DND-41 (cell line): ENCODE measurements around the gene FOXN1.

Source experiments
- ATAC-seq: fragments of 200-7000 bp; cut with Tn5 transposase; 3 replicates; pipeline ENCODE4 v1.9.1; 2021; ENCODE audit warnings: low read depth; ENCODE audit not compliant: insufficient read depth
- DNase-seq: peaks from one replicate; pipeline ENCODE4 v3.0.0-alpha.2; 2020
- H2AFZ ChIP-seq: 2 replicates; pipeline ENCODE4 v1.6.0; 2012; ENCODE audit warnings: low read depth, low read length
- H3K27ac ChIP-seq: 2 replicates; pipeline ENCODE4 v1.5.1; 2012; ENCODE audit warnings: low read length, inconsistent platforms
- H3K27me3 ChIP-seq: fragments of 200-600 bp; sonication (generic); 2 replicates; pipeline ENCODE4 v1.6.0; 2012; ENCODE audit warnings: low read length, mild to moderate bottlenecking, inconsistent platforms; ENCODE audit not compliant: insufficient read depth, poor library complexity
- H3K36me3 ChIP-seq: 2 replicates; pipeline ENCODE4 v1.5.1; 2012; ENCODE audit warnings: low read length, inconsistent platforms; ENCODE audit not compliant: insufficient read depth
- H3K4me1 ChIP-seq: 2 replicates; pipeline ENCODE4 v1.5.1; 2012; ENCODE audit warnings: mild to moderate bottlenecking, low read length; ENCODE audit not compliant: insufficient read depth
- H3K4me2 ChIP-seq: 2 replicates; pipeline ENCODE4 v1.6.0; 2012; ENCODE audit warnings: mild to moderate bottlenecking, moderate library complexity, low read length, inconsistent platforms; ENCODE audit not compliant: insufficient read depth
- H3K4me3 ChIP-seq, 2 experiments: fragments of 200-600 bp in 1 of 2; shearing (Covaris generic) in 1 of 2; 2 replicates each; pipeline ENCODE4 v1.5.1; 2012 to 2016; ENCODE audit warnings: inconsistent platforms in 2 of 2, low read length in 2 of 2, mild to moderate bottlenecking in 2 of 2, low read depth in 1 of 2, moderate library complexity in 1 of 2
- H3K79me2 ChIP-seq: 2 replicates; pipeline ENCODE4 v1.6.0; 2012; ENCODE audit warnings: low read length, inconsistent platforms; ENCODE audit not compliant: insufficient read depth
- H3K9ac ChIP-seq: 2 replicates; pipeline ENCODE4 v1.6.0; 2012; ENCODE audit warnings: low read depth, mild to moderate bottlenecking, inconsistent platforms, low read length, moderate library complexity
- H3K9me3 ChIP-seq: 2 replicates; pipeline ENCODE4 v1.5.1; 2012; ENCODE audit warnings: low read length, moderate library complexity, mild to moderate bottlenecking, inconsistent platforms; ENCODE audit not compliant: insufficient read depth, severe bottlenecking
- H4K20me1 ChIP-seq: 2 replicates; pipeline ENCODE4 v1.6.0; 2012; ENCODE audit warnings: low read length; ENCODE audit not compliant: insufficient read depth
- CTCF ChIP-seq: IDR thresholded peaks from 2 replicates; pipeline ENCODE4 v1.5.1; 2012; ENCODE audit warnings: borderline replicate concordance, low read length, moderate library complexity, mild to moderate bottlenecking; ENCODE audit not compliant: poor library complexity, severe bottlenecking; ENCODE audit errors: extremely low read depth
- EZH2 ChIP-seq: IDR thresholded peaks from 3 replicates; pipeline ENCODE4 v1.6.1; 2012; ENCODE audit warnings: borderline replicate concordance, low read depth, mild to moderate bottlenecking, moderate library complexity, low read length, inconsistent platforms; ENCODE audit not compliant: severe bottlenecking

FOXN1 gene

GRCh38 chr17:28536532-28537218, 30.5 kb downstream of the FOXN1 start:
- peaks cover 13% of the 10 kb centered on the region for H3K27me3 ChIP-seq
- no peak for DNase-seq
- no peak overlapping the region for H2AFZ ChIP-seq
- no peaks in the 10 kb centered on the region for H3K36me3 ChIP-seq
- no peaks in the 10 kb centered on the region; the same call in 1 of the 2 replicates for H4K20me1 ChIP-seq
- no peaks in the 10 kb centered on the region for H3K4me1 ChIP-seq
- TF ChIP-seq CTCF (no peak), EZH2 (no peak)
- H3K9ac ChIP-seq, result no peak overlapping the region
- H3K9me3 ChIP-seq, result no peaks in the 10 kb centered on the region
- ATAC-seq, result no peak
- H3K27ac ChIP-seq, result no peak overlapping the region
- no peak overlapping the region for H3K4me2 ChIP-seq
- no peak overlapping the region for H3K4me3 ChIP-seq
- H3K79me2 ChIP-seq, result no peaks in the 10 kb centered on the region

DNA sequence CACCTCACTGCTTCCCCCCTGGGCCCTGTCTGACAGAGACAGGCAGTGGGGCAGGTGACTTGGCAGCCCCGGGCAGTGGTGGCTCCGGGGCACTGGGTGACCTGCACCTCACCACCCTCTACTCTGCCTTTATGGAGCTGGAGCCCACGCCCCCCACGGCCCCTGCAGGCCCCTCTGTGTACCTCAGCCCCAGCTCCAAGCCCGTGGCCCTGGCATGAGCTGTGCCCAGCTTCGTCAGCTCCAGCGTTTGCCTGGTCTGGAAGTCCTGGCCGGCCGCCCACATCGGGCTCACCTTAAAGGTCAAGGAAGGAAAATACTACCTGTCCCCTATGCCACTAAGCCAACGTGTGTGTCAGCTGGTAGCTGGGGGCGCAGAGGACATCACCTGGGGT, 31.1 kb downstream of the FOXN1 start:
- H3K9ac ChIP-seq, result no peak overlapping the region
- ATAC-seq, result no peak
- H3K9me3 ChIP-seq, result no peaks in the 10 kb centered on the region
- TF ChIP-seq CTCF (no peak), EZH2 (no peak)
- no peaks in the 10 kb centered on the region for H3K36me3 ChIP-seq
- peaks cover 10% of the 10 kb centered on the region for H3K27me3 ChIP-seq
- H4K20me1 ChIP-seq, result no peaks in the 10 kb centered on the region; the same call in 1 of the 2 replicates
- no peaks in the 10 kb centered on the region for H3K4me1 ChIP-seq
- H3K4me2 ChIP-seq, result no peak overlapping the region
- no peak overlapping the region for H2AFZ ChIP-seq
- H3K27ac ChIP-seq, result no peak overlapping the region
- H3K4me3 ChIP-seq, result no peak overlapping the region
- DNase-seq, result no peak
- no peaks in the 10 kb centered on the region for H3K79me2 ChIP-seq

GRCh38 chr17:28538296-28538895, 32.2 kb downstream of the FOXN1 start:
- no peak for ATAC-seq
- Histone ChIP-seq H3K9ac (no peak overlapping the region), H3K79me2 (no peaks in the 10 kb centered on the region), H3K4me3 (no peak overlapping the region), H3K9me3 (no peaks in the 10 kb centered on the region), H3K4me2 (no peak overlapping the region), H3K27ac (no peak overlapping the region), H4K20me1 (no peaks in the 10 kb centered on the region; the same call in 1 of the 2 replicates), H3K36me3 (no peaks in the 10 kb centered on the region), H3K27me3 (peaks cover 10% of the 10 kb centered on the region), H3K4me1 (no peaks in the 10 kb centered on the region), H2AFZ (no peak overlapping the region)
- TF ChIP-seq EZH2 (no peak), CTCF (no peak)
- no peak for DNase-seq
